Activated naive CD4-positive, alpha-beta T cell treated with Interleukin-2 at 50 U/mL for 16 hours (primary cell): Measurements from ENCODE around the gene SNX32.
A peak's percentile ranks its signal among the peaks of the same experiment; 100 is the strongest.
"Not testable (repeated sequence)": the region's sequence is repeated elsewhere in the genome, so short reads cannot be mapped to it uniquely, and the experiment has no call there.

ENCODE experiments used
- DNase-seq: peaks from one replicate; pipeline ENCODE4 v3.0.0-alpha.2; 2020

Gene SNX32

GRCh38 chr11:65829459-65829858 is 4.3 kb upstream of the SNX32 start:
- no peak for DNase-seq

DNA sequence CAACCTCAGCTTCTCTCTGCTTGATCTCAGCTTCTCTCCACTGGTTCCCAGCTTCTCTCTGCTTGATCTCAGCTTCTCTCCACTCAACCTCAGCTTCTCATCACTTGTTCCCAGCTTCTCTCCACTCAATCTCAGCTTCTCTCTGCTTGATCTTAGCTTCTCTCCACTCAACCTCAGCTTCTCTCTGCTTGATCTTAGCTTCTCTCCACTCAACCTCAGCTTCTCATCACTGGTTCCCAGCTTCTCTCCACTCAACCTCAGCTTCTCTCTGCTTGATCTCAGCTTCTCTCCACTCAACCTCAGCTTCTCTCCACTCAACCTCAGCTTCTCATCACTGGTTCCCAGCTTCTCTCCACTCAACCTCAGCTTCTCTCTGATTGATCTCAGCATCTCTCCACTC is 1.5 kb upstream of the SNX32 start:
- not testable (repeated sequence) for DNase-seq

GRCh38 chr11:65834202-65834601 is 439 bp downstream of the SNX32 start:
- DNase-seq = no peak

- DNase-seq = no peak
Observed at GRCh38 chr11:65842144-65842543, 8.4 kb downstream of the SNX32 start.

GRCh38 chr11:65843811-65844210 is 10.0 kb downstream of the SNX32 start:
- no peak for DNase-seq

DNA sequence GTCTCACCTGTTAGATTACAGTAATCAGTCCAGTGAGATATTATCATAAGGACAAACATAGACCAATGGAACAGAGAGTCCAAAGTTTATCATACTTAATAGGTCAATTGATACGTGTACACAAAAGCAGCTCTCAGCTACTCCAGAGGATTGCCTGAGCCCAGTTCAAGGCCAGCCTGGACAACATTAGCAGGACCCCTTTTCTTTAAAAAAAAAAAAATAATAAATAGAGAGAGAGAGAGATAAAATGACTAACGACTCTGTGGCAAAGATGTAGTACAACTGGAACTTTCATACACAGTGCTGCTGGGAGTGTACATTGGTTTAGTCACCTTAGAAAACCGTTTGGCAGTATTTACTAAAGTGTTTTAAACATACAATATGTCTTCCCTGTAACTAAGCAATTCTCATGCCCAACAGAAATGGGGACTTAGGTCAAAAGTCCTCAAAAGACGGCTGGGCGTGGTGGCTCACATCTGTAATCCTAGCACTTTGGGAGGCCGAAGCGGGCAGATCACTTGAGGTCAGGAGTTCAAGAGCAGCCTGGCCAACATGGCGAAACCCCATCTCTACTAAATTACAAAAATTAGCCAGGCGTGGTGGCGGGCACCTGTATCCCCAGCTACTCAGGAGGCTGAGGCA is 10.6 kb downstream of the SNX32 start:
- DNase-seq = no peak

GRCh38 chr11:65847746-65848145 is 14.0 kb downstream of the SNX32 start:
- DNase-seq = no peak

GRCh38 chr11:65848693-65849092 is 14.9 kb downstream of the SNX32 start:
- not testable (repeated sequence) for DNase-seq

DNA sequence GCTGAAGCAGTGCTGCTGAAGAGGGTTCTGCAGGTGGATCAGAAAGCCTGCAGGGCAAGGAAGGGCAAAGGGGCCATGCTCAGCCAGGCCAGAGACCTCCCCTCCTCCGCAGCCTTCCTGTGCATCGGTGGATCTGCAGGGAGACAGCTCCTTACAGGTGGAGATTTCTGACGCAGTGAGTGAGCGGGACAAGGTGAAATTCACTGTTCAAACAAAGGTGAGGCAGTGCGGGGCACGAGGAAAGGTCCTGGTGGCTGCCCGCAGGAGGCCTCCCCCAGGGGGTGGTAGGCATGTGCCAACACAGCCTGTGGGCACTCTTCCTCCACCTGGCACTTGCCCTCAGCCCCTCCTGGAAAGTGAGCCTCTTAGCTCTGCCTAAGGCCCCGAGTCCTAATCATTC is 15.6 kb downstream of the SNX32 start:
- DNase-seq = no peak

GRCh38 chr11:65849771-65850216 is 16.0 kb downstream of the SNX32 start:
- no peak for DNase-seq

- DNase-seq = no peak
Observed at GRCh38 chr11:65850217-65851082, 16.7 kb downstream of the SNX32 start.

DNA sequence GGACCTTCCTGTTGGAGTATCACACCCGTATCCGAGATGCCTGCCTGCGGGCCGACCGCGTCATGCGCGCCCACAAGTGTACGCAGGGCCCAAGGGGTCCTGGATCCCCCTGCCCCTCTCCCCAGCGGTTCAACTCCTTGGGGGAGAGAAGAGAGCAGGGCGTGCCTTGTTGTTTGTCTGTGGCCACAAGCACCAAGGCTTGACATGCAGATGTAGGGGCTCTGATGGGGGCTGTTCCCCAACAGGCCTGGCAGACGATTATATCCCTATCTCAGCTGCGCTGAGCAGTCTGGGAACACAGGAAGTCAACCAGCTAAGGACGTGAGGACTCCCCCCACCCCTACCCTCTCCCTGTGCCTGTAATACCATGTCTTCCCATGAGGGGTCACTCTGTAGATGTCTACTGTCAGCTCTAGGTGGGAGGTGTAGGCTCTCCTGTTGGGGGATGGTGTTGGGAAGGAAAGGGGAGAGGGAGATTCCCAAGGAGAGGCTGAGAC is 17.4 kb downstream of the SNX32 start:
- no peak for DNase-seq

- DNase-seq = no peak
Observed at GRCh38 chr11:65851811-65852507, 18.2 kb downstream of the SNX32 start.

- no peak for DNase-seq
Observed at GRCh38 chr11:65852508-65853245, 18.9 kb downstream of the SNX32 start.

GRCh38 chr11:65853246-65853979 is 19.6 kb downstream of the SNX32 start:
- DNase-seq = no peak

DNA sequence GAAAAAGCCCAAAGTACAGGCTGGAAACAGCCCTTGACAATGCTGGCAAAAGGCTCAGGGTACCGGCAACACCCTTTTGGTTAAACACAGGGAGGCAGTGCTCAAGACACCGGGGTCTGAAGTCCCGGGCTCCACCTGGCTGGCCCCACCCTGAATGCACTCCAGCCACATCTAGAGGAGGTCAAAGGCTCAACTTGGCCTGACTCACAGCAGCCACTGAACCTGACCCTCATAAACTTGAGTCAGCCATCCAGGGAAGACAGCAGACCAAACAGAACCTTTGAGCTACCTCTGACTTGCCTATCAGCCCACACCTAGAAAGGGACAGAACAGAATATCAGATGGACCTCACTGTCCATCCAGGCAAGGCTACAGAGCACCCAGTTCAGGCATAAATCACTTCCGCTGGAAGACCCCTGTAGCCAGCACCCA is 20.4 kb downstream of the SNX32 start:
- DNase-seq = no peak

DNA sequence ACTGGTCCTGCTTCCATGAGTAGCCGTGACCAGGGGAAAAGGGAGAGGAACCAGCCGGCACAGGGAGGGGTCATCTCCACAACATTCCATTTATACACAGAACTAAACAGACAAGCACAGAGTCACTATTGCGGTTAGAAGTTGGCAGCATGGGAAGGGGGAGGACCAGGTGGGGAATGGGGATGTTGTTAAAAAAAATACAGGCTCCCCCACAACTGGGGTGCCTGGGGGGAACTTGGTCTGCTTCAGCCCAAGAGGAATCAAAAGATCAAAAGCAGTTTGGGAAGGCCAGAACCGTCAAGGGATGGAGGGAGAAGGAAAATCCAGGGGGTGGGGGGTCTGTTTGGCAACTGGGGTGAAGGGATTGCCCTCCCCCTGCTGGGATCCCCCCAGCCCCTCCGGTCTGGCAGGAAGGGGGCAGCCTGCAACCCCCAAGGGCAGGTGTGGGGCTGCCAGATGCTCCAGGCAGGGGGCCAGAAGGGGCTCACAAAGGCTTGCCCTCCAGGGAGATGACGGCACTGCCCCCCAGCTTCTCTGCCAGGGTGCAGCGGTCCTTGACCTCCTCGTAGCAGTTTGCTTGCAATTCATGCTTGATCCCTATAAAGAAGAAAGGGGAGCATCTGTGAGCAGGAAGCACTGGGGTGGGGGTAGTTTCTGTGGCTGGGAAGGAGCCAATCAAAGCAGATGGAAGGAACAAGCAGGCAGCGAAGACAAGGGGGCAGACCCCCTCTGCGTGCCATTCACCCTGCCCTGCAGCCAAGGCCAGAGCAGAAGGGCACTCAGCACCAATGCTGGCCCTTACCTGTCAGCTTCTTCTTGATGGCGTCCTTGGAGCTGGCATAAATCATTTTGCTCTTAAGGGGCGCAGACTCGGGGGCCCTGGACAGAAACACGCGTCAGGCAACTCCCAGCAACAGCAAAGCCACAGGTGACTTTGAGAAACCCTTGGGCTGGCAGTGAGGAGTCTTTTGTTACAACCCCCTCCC is 21.4 kb downstream of the SNX32 start:
- DNase-seq = no peak

DNA sequence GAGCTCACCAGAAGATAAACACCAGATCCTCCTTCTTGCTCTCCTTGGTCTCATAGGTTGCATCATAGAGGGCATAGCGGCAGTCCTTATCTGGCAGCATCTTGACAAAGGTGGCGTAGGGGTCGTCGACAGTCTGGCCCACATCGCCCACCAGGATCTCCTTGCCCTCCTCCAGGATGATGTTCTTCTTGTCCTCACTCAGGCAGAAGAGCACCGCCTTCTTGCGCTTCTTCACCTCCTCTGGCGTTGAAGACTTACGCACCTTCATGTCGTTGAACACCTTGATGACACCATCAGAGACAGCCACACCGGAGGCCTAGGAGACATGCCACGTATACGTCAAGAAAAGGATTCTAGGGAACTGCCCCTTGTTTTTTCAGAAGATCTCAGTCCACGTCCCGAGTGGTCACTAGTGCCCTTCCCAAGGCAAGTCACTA is 22.2 kb downstream of the SNX32 start:
- no peak for DNase-seq

- peak; percentile 85 for DNase-seq
Observed at GRCh38 chr11:65856689-65857499, 23.1 kb downstream of the SNX32 start.

DNA sequence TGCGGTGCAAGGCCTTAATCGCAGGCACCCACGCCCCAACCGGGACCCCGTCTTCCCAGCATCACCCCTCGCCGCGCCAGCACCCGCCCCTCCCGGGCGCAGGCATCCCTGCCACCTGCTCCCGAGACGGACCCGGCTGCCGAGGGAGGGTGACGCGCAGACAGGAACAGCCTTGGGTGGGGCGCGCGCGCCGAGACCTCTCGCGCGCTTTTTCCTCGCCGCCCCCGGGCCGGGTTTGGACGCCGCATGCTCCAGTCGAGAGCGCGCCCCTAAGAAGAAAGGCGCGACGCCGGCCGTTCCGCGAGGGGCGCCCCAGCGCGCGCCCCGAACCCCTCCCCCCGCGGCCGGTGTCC is 23.7 kb downstream of the SNX32 start:
- peak; percentile 66 for DNase-seq
